Trophoblast cell (in vitro differentiated cells and primary cell): Measurements from ENCODE around the gene CDC34.

ENCODE experiments used
- DNase-seq, 2 donors: peaks; one replicate each; pipeline ENCODE4 v3.0.0-alpha.2; 2016
- H2AFZ ChIP-seq: 2 replicates; pipeline ENCODE4 v1.6.1; 2013; ENCODE audit warnings: low read length, moderate library complexity, mild to moderate bottlenecking; ENCODE audit not compliant: insufficient read depth, poor library complexity
- H2AK5ac ChIP-seq: 2 replicates; pipeline ENCODE4 v1.6.1; 2013; ENCODE audit warnings: mild to moderate bottlenecking, low read length
- H2BK120ac ChIP-seq: 2 replicates; pipeline ENCODE4 v1.6.1; 2013; ENCODE audit warnings: low read length, mild to moderate bottlenecking, moderate library complexity; ENCODE audit not compliant: insufficient read depth, poor library complexity
- H2BK12ac ChIP-seq: 2 replicates; pipeline ENCODE4 v1.6.1; 2013; ENCODE audit warnings: mild to moderate bottlenecking, low read length, moderate library complexity
- H2BK5ac ChIP-seq: 2 replicates; pipeline ENCODE4 v1.6.1; 2013; ENCODE audit warnings: low read length, low read depth, moderate library complexity, mild to moderate bottlenecking; ENCODE audit not compliant: poor library complexity
- H3K14ac ChIP-seq: 2 replicates; pipeline ENCODE4 v1.6.1; 2013; ENCODE audit warnings: mild to moderate bottlenecking, low read length
- H3K18ac ChIP-seq: 2 replicates; pipeline ENCODE4 v1.6.1; 2013; ENCODE audit warnings: mild to moderate bottlenecking, low read length
- H3K23ac ChIP-seq: 2 replicates; pipeline ENCODE4 v1.6.1; 2013; ENCODE audit warnings: low read length
- H3K27ac ChIP-seq: 2 replicates; pipeline ENCODE4 v1.5.1; 2013; ENCODE audit warnings: low read depth, mild to moderate bottlenecking, inconsistent platforms, low read length, moderate library complexity
- H3K27me3 ChIP-seq: 2 replicates; pipeline ENCODE4 v1.6.1; 2013; ENCODE audit warnings: inconsistent platforms, mild to moderate bottlenecking, low read length, moderate library complexity; ENCODE audit not compliant: insufficient read depth
- H3K36me3 ChIP-seq, 2 experiments: 1 replicate in 1 of 2; 2 replicates in 1 of 2; pipeline ENCODE4 v1.6.1; 2013; ENCODE audit warnings: low read length in 2 of 2, mild to moderate bottlenecking in 2 of 2, moderate library complexity in 1 of 2; ENCODE audit not compliant: insufficient read depth in 2 of 2, control insufficient read depth in 1 of 2
- H3K4ac ChIP-seq: 2 replicates; pipeline ENCODE4 v1.6.1; 2013; ENCODE audit warnings: low read depth, mild to moderate bottlenecking, low read length, moderate library complexity
- H3K4me1 ChIP-seq, 2 experiments: 1 replicate in 1 of 2; 2 replicates in 1 of 2; pipeline ENCODE4 v1.6.1; 2013; ENCODE audit warnings: low read length in 2 of 2, mild to moderate bottlenecking in 2 of 2, moderate library complexity in 1 of 2; ENCODE audit not compliant: insufficient read depth in 2 of 2, control insufficient read depth in 1 of 2
- H3K4me2 ChIP-seq: 2 replicates; pipeline ENCODE4 v1.6.1; 2013; ENCODE audit warnings: inconsistent platforms, mild to moderate bottlenecking, low read length, moderate library complexity
- H3K4me3 ChIP-seq: 2 replicates; pipeline ENCODE4 v1.5.1; 2013; ENCODE audit warnings: mild to moderate bottlenecking, low read depth, low read length, inconsistent platforms
- H3K79me1 ChIP-seq: one replicate; pipeline ENCODE4 v1.6.1; 2013; ENCODE audit warnings: low read length
- H3K79me2 ChIP-seq: 2 replicates; pipeline ENCODE4 v1.6.1; 2013; ENCODE audit warnings: low read length, mild to moderate bottlenecking; ENCODE audit not compliant: control insufficient read depth, insufficient read depth, poor library complexity
- H3K9ac ChIP-seq: 2 replicates; pipeline ENCODE4 v1.6.1; 2013; ENCODE audit warnings: mild to moderate bottlenecking, low read length
- H3K9me3 ChIP-seq: 2 replicates; pipeline ENCODE4 v1.6.1; 2013; ENCODE audit warnings: low read depth, mild to moderate bottlenecking, control low read depth, inconsistent platforms, low read length; ENCODE audit not compliant: insufficient read depth
- H4K12ac ChIP-seq: 2 replicates; pipeline ENCODE4 v1.6.1; 2013; ENCODE audit warnings: low read depth, mild to moderate bottlenecking, low read length, moderate library complexity
- H4K8ac ChIP-seq: 2 replicates; pipeline ENCODE4 v1.6.1; 2013; ENCODE audit warnings: low read depth, mild to moderate bottlenecking, low read length, moderate library complexity
- H4K91ac ChIP-seq: one replicate; pipeline ENCODE4 v1.6.1; 2013; ENCODE audit warnings: low read depth, mild to moderate bottlenecking, low read length, moderate library complexity
- WGBS: extraction: QIAGEN DNeasy Blood & Tissue Kit; methylation state at CpG from one replicate; pipeline ENCODE4 v1.1.7; 2013; ENCODE audit warnings: missing lambda C conversion rate; ENCODE audit not compliant: insufficient read length, insufficient coverage; ENCODE audit errors: extremely low coverage; 5-methylcytosine and 5-hydroxymethylcytosine counted together

CDC34 gene

GRCh38 chr19:591099-591958 is 59.8 kb downstream of the CDC34 start:
- Histone ChIP-seq H3K79me1 (no peaks in the 10 kb centered on the region), H3K36me3 (no peaks in the 10 kb centered on the region), H3K27me3 (peaks cover 29% of the 10 kb centered on the region), H3K9ac (no peak overlapping the region), H2AK5ac (no peak overlapping the region), H3K18ac (no peak overlapping the region), H2AFZ (no peak overlapping the region), H3K4ac (no peak overlapping the region), H3K4me1 (peaks cover 0 to 2% of the 10 kb centered on the region in 2 experiments), H3K79me2 (no peaks in the 10 kb centered on the region), H4K8ac (no peak overlapping the region), H3K27ac (no peak overlapping the region), H3K14ac (no peak overlapping the region), H2BK5ac (no peak overlapping the region), H3K4me2 (no peak overlapping the region), H4K91ac (no peak overlapping the region), H3K4me3 (no peak overlapping the region), H2BK120ac (no peak overlapping the region), H2BK12ac (no peak overlapping the region), H3K23ac (no peak overlapping the region), H4K12ac (no peak overlapping the region), H3K9me3 (peaks cover 9% of the 10 kb centered on the region)
- WGBS = no CpG with 5 or more reads among the region's 75 CpGs
- DNase-seq = peak in 1 of 2 donors; percentile 58
